Keratinocyte (primary cell): ENCODE data around the gene FKBP1B. TPM values are rescaled to one million over a fixed set of nuclear protein-coding genes. Genes with fewer than 3 reads are reported as not detected.

ENCODE experiments used
- DNase-seq: peaks from one replicate; pipeline ENCODE4 v3.0.0-alpha.2; 2011; ENCODE audit warnings: low read depth, missing footprints, low spot score
- FAIRE-seq: peaks from 2 replicates; lab custom pipeline; 2011; peaks lifted over from hg19 to GRCh38; lab: Jason Lieb, UNC
- H2AFZ ChIP-seq: 2 replicates; pipeline ENCODE4 v1.6.0; 2012; ENCODE audit warnings: low read length, control low read depth, inconsistent platforms; ENCODE audit not compliant: control insufficient read depth
- H3K27ac ChIP-seq: 2 replicates; pipeline ENCODE4 v1.5.1; 2011; ENCODE audit warnings: low read length; ENCODE audit not compliant: control insufficient read depth, insufficient read depth
- H3K27me3 ChIP-seq: 3 replicates; pipeline ENCODE4 v1.6.0; 2011; ENCODE audit warnings: low read length; ENCODE audit not compliant: control insufficient read depth, insufficient read depth; ENCODE audit errors: extremely low read depth
- H3K36me3 ChIP-seq, 2 experiments: 2 replicates in 1 of 2; 3 replicates in 1 of 2; pipeline ENCODE4 v1.5.1; 2011; ENCODE audit warnings: low read length in 2 of 2, mild to moderate bottlenecking in 1 of 2; ENCODE audit not compliant: control insufficient read depth in 2 of 2, insufficient read depth in 2 of 2; ENCODE audit errors: extremely low read depth in 1 of 2
- H3K4me1 ChIP-seq: 3 replicates; pipeline ENCODE4 v1.5.1; 2011; ENCODE audit warnings: low read length; ENCODE audit not compliant: control insufficient read depth, insufficient read depth; ENCODE audit errors: extremely low read depth
- H3K4me2 ChIP-seq: 3 replicates; pipeline ENCODE4 v1.6.0; 2011; ENCODE audit warnings: low read depth, low read length; ENCODE audit not compliant: control insufficient read depth, insufficient read depth; ENCODE audit errors: extremely low read depth
- H3K4me3 ChIP-seq, 3 experiments: fragments of 200-600 bp in 1 of 3; sonication (generic) in 1 of 3; 2 replicates in 2 of 3; 3 replicates in 1 of 3; pipeline ENCODE4 v1.5.1; 2011 to 2016; ENCODE audit warnings: low read length in 3 of 3, mild to moderate bottlenecking in 3 of 3, control low read depth in 2 of 3, inconsistent platforms in 1 of 3, low read depth in 1 of 3, mixed read lengths in 1 of 3, mixed run types in 1 of 3, moderate library complexity in 1 of 3; ENCODE audit not compliant: control insufficient read depth in 2 of 3, insufficient read depth in 2 of 3; ENCODE audit errors: extremely low read depth in 1 of 3
- H3K79me2 ChIP-seq: 2 replicates; pipeline ENCODE4 v1.6.0; 2012; ENCODE audit warnings: low read length; ENCODE audit not compliant: control insufficient read depth, insufficient read depth
- H3K9ac ChIP-seq: 3 replicates; pipeline ENCODE4 v1.6.0; 2011; ENCODE audit warnings: low read length; ENCODE audit not compliant: control insufficient read depth, insufficient read depth; ENCODE audit errors: extremely low read depth
- H3K9me1 ChIP-seq: 3 replicates; pipeline ENCODE4 v1.6.0; 2011; ENCODE audit warnings: low read length; ENCODE audit not compliant: control insufficient read depth, insufficient read depth; ENCODE audit errors: extremely low read depth
- H3K9me3 ChIP-seq: 2 replicates; pipeline ENCODE4 v1.5.1; 2012; ENCODE audit warnings: low read depth, low read length; ENCODE audit not compliant: control insufficient read depth
- H4K20me1 ChIP-seq: 3 replicates; pipeline ENCODE4 v1.6.0; 2011; ENCODE audit warnings: low read length; ENCODE audit not compliant: control insufficient read depth, insufficient read depth; ENCODE audit errors: extremely low read depth
- CTCF ChIP-seq, 3 experiments: IDR thresholded peaks in 1 of 3; conservative IDR thresholded peaks in 1 of 3; optimal IDR thresholded peaks in 1 of 3; 2 replicates in 2 of 3; 3 replicates in 1 of 3; pipeline versions ENCODE3 to v1.5.1; 2011; ENCODE audit warnings: low read length in 3 of 3, mild to moderate bottlenecking in 3 of 3, moderate library complexity in 2 of 3, control low read depth in 1 of 3, inconsistent platforms in 1 of 3; ENCODE audit not compliant: insufficient read depth in 2 of 3; ENCODE audit errors: extremely low read depth in 1 of 3
- EZH2 ChIP-seq: IDR thresholded peaks from one replicate; pipeline ENCODE4 v1.6.1; 2012; ENCODE audit warnings: inconsistent platforms, mild to moderate bottlenecking, low read length, moderate library complexity
- dilution Hi-C: fragments of 300-500 bp; cut with MboI; formaldehyde crosslinking; loops from one replicate; pipeline ENCODE4 v1.7.0; 2020; ENCODE audit warnings: low sequenced_read_pairs; ENCODE audit not compliant: extremely low pct_ligation_motif_present
- polyA plus RNA-seq, 5 experiments: library from polyadenylated mRNA; depleted of rRNA in 3 of 5; stranded (reverse) in 3 of 5; stranded (forward) in 1 of 5; unstranded in 1 of 5; fragments of >200 nt; gene quantifications; 1 replicate in 1 of 5; 2 replicates in 3 of 5; 3 replicates in 1 of 5; pipeline versions ENCODE4 v1.2.1 to v1.2.3, GENCODE V29; 2011 to 2012; ENCODE audit warnings: missing spikeins in 2 of 5, low read depth in 1 of 5, low replicate concordance in 1 of 5

Gene FKBP1B
- polyA plus RNA-seq, 1 donor (not counting 4 experiments of a cell fraction or from before 2014, with no cell fraction given): 24.5 TPM

GRCh38 chr2:24008672-24009366 lies 40.7 kb upstream of the FKBP1B start:
- Histone ChIP-seq H3K4me2 (peak overlapping the region; percentile 16), H3K36me3 (no peaks in the 10 kb centered on the region), H4K20me1 (peaks cover 3% of the 10 kb centered on the region), H3K4me1 (no peaks in the 10 kb centered on the region), H3K9me1 (no peaks in the 10 kb centered on the region), H3K27me3 (peaks cover 33% of the 10 kb centered on the region), H3K27ac (no peak overlapping the region), H3K9me3 (no peaks in the 10 kb centered on the region), H3K9ac (no peak overlapping the region), H3K4me3 (no peak overlapping the region), H3K79me2 (no peaks in the 10 kb centered on the region), H2AFZ (no peak overlapping the region)
- dilution Hi-C loops: no loop called here
- DNase-seq (no peak), FAIRE-seq (no peak)
- TF ChIP-seq EZH2: no peak
- no peak for TF ChIP-seq CTCF (optimal IDR thresholded peaks at IDR 0.05 in 1 of 3, IDR thresholded peaks at IDR 0.05 in 1 of 3, conservative IDR thresholded peaks at IDR 0.05 in 1 of 3; ENCODE audit: extremely low read depth in 1 of 3, insufficient read depth in 2 of 3, low read length in 3 of 3)

GRCh38 chr2:24009367-24009679 lies 40.2 kb upstream of the FKBP1B start:
- no peak overlapping the region for H3K9ac ChIP-seq
- no peak overlapping the region for H2AFZ ChIP-seq
- no peak for FAIRE-seq
- H3K79me2 ChIP-seq: no peaks in the 10 kb centered on the region
- peaks cover 33% of the 10 kb centered on the region for H3K27me3 ChIP-seq
- H3K4me2 ChIP-seq: peak overlapping the region; percentile 70
- dilution Hi-C loops: no loop called here
- H3K4me3 ChIP-seq: no peak overlapping the region
- H4K20me1 ChIP-seq: peaks cover 3% of the 10 kb centered on the region
- DNase-seq: no peak
- H3K9me1 ChIP-seq: no peaks in the 10 kb centered on the region
- H3K9me3 ChIP-seq: no peaks in the 10 kb centered on the region
- no peaks in the 10 kb centered on the region for H3K4me1 ChIP-seq
- TF ChIP-seq CTCF (optimal IDR thresholded peaks at IDR 0.05 in 1 of 3, IDR thresholded peaks at IDR 0.05 in 1 of 3, conservative IDR thresholded peaks at IDR 0.05 in 1 of 3; ENCODE audit: extremely low read depth in 1 of 3, insufficient read depth in 2 of 3, low read length in 3 of 3): no peak
- peak; percentile 71 for TF ChIP-seq EZH2
- no peak overlapping the region for H3K27ac ChIP-seq
- no peaks in the 10 kb centered on the region for H3K36me3 ChIP-seq
